Mucosa of descending colon (tissue), 3 donors: ENCODE data around the gene NAP1L4. TPM values are rescaled to one million over a fixed set of nuclear protein-coding genes. Genes with fewer than 3 reads are reported as not detected.

Experiments
- ATAC-seq: fragments of 200-7000 bp; cut with Tn5 transposase; one replicate; pipeline ENCODE4 v1.9.1; 2020; ENCODE audit warnings: mild to moderate bottlenecking, moderate library complexity
- DNase-seq, 3 donors: peaks; one replicate each; pipeline ENCODE4 v3.0.0-alpha.2; 2020
- H3K36me3 ChIP-seq: fragments of 200-600 bp; one replicate; pipeline ENCODE4 v1.8.0; 2021; ENCODE audit warnings: low read depth, mild to moderate bottlenecking
- H3K4me1 ChIP-seq: fragments of 200-600 bp; one replicate; pipeline ENCODE4 v1.8.0; 2021; ENCODE audit warnings: low read depth, mild to moderate bottlenecking
- H3K4me3 ChIP-seq: fragments of 200-600 bp; one replicate; pipeline ENCODE4 v1.8.0; 2021; ENCODE audit warnings: mild to moderate bottlenecking
- H3K9me3 ChIP-seq: fragments of 200-600 bp; one replicate; pipeline ENCODE4 v1.8.0; 2021; ENCODE audit warnings: mild to moderate bottlenecking
- CTCF ChIP-seq: fragments of 200-600 bp; IDR thresholded peaks from one replicate; pipeline ENCODE4 v1.8.0; 2022; ENCODE audit warnings: antibody characterized with exemption, mild to moderate bottlenecking
- intact Hi-C, 2 donors: fragments of 100-400 bp; cut with DNase I in 1 of 2; cut with micrococcal nuclease in 1 of 2; formaldehyde crosslinking; loops; one replicate each; pipeline versions ENCODE4 v1.11.0 to v1.11.1; 2022; cut with DNase I, micrococcal nuclease
- total RNA-seq, 3 donors: library from RNA; stranded (reverse); fragmentation: NEBNext Ultra II Directional in 2 of 3; extraction: Animal tissue kit (Norgen Biotek cat#: 25700) in 2 of 3; gene quantifications; one replicate each; pipeline versions ENCODE4 v1.2.1 to v1.2.4, GENCODE V29; 2021 to 2023
- donor health status: DM: no; HTN: no; CAD: no; lungs with moderate emphysema.
- donor health status: DM: no; HTN: no; CAD: no.
- donor health status: DM: no; HTN: yes; CAD: no.

Gene NAP1L4
- total RNA-seq, 3 donors from 2014 or later, result 94.0 to 116 (median 99.8) TPM

- H3K36me3 ChIP-seq, result peaks cover 4% of the 10 kb centered on the region
- no peak for DNase-seq
- no peak for TF ChIP-seq CTCF
- peak; percentile 89 for ATAC-seq
- no peaks in the 10 kb centered on the region for H3K4me1 ChIP-seq
- intact Hi-C loops, result no loop called here
- H3K4me3 ChIP-seq, result no peak overlapping the region
- H3K9me3 ChIP-seq, result no peaks in the 10 kb centered on the region
These were observed 16.5 kb downstream of the NAP1L4 start for GRCh38 chr11:2975594-2975993.

GRCh38 chr11:2974272-2974671 lies 17.9 kb downstream of the NAP1L4 start:
- ATAC-seq, result no peak
- no peak overlapping the region for H3K4me3 ChIP-seq
- TF ChIP-seq CTCF, result no peak
- intact Hi-C loops, result no loop called here
- peaks cover 17% of the 10 kb centered on the region for H3K36me3 ChIP-seq
- H3K4me1 ChIP-seq, result no peaks in the 10 kb centered on the region
- H3K9me3 ChIP-seq, result no peaks in the 10 kb centered on the region
- DNase-seq, result no peak

GRCh38 chr11:2968341-2968900 lies 23.7 kb downstream of the NAP1L4 start:
- H3K4me1 ChIP-seq, result no peaks in the 10 kb centered on the region
- no peak for ATAC-seq
- peaks cover 41% of the 10 kb centered on the region for H3K36me3 ChIP-seq
- H3K4me3 ChIP-seq, result no peak overlapping the region
- TF ChIP-seq CTCF, result no peak
- H3K9me3 ChIP-seq, result no peaks in the 10 kb centered on the region
- DNase-seq, result no peak
- intact Hi-C loops, result no loop called here

GRCh38 chr11:2964782-2965181 lies 27.3 kb downstream of the NAP1L4 start:
- no peak for ATAC-seq
- intact Hi-C loops, result no loop called here
- Histone ChIP-seq H3K4me3 (no peak overlapping the region), H3K36me3 (peaks cover 28% of the 10 kb centered on the region), H3K9me3 (no peaks in the 10 kb centered on the region), H3K4me1 (no peaks in the 10 kb centered on the region)
- no peak for DNase-seq
- no peak for TF ChIP-seq CTCF

GRCh38 chr11:2963761-2964160 lies 28.4 kb downstream of the NAP1L4 start:
- Histone ChIP-seq H3K9me3 (no peaks in the 10 kb centered on the region), H3K36me3 (peaks cover 30% of the 10 kb centered on the region), H3K4me1 (no peaks in the 10 kb centered on the region), H3K4me3 (no peak overlapping the region)
- no peak for DNase-seq
- TF ChIP-seq CTCF, result no peak
- intact Hi-C loops, result no loop called here
- no peak for ATAC-seq
